GM18519 (cell line): ENCODE results near the gene THRB.
"Not testable (repeated sequence)": the region's sequence is repeated elsewhere in the genome, so short reads cannot be mapped to it uniquely, and the experiment has no call there.

Experiments used
- ATAC-seq: cut with Tn5 transposase; IDR thresholded peaks from one replicate; pipeline ENCODE4 v1.9.1; 2021; ENCODE audit warnings: mild to moderate bottlenecking, moderate library complexity; ENCODE audit not compliant: unreplicated experiment, low FRiP score

Gene THRB

DNA sequence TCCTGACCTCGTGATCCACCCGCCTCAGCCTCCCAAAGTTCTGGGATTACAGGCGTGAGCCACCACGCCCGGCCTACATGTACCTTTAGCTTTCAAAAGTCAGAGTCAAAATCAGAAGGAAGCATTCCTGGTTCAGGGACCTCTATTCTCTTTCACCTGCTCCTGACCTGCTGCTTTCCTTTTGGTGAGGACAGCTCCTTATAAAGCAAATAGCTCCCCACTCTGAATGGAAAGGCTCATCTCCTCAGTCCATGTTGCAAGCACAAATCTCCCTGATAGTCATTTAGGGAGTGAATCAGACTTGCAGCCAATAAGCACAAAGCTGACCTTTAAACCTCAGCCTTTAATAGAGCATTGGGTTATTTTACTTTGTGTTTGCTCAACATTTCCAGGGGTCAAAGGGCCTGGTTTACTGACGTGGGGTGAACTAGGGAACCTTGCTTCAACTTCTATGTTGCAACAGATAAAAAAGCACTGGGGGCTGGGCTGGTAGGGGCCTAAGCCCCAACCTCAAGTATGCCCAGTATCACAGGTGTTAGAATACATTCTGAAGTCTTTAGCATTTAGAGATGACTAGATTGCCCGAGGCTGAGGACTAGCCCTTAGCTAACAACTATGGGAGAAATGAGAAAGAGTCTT lies 43.1 kb downstream of the THRB start:
- no peak for ATAC-seq

DNA sequence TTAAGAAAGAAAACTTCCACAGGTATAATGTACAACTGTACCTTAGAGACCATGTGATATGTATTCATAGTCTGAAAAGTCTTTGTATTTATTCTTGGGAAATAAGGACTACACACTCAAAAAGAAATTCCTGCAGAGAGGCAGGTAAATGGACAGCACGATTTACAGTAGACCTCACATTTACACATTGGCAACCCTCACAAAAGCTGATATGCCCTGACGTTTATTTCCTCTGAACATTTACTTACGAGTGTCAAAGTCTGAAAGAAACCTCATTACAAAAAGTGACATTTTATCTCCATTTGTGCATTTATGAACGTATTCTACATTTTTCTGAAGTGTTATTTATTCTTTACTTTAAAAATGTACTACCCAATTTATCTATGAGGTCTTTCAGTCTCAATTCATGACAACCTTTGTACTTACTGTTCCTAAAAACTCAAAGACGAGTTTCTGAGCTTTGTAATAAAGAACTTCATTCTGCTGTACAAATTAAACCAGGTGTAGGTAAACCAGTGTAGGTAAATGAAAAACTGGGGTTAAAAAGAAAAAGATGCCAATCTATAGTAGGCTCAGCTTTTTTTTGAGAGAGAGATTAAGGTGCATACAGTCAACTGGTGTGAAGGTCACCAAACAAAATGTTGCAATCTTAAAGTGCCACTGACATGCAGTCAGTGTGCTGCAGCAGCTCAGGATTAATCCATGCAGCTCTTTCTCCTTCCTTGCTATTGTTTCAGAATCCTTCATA lies 44.3 kb downstream of the THRB start:
- no peak for ATAC-seq

DNA sequence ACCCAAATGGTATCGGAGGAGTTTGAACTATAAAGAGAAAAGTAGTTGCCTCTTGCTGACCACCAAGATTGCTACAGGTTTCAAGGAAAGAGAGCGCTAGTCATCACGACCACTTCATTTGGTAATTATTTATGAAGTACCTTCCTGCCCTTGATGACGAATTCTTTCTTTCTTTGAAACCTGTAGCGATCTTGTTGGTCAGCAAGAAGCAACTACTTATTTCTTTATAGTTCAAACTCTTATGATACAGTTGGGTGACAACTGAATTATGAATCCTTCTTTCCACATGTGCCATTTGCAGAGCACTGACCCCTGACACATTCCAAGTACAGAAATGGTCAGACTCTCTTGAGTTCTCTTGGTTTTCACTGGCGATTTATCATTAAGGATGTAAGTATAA lies 46.8 kb downstream of the THRB start:
- no peak for ATAC-seq

DNA sequence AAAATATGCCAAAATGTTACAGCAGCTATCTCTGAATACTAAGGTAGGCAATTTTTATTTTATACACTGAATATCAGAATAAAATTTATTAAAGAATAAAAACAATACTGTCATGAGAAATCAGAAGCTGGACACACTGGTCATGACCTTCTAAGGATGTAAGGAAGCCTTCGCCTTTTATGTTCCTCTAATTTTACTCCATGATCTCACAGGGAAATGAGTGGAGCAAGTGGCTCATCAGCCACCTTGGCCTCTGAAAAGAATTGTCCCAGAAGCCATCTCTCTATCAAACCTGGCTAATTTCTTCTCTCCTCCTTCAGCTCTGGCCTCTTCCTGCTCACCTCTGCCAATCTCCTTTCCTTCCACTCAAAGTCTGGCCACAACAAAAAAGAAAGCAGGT lies 48.6 kb downstream of the THRB start:
- no peak for ATAC-seq

DNA sequence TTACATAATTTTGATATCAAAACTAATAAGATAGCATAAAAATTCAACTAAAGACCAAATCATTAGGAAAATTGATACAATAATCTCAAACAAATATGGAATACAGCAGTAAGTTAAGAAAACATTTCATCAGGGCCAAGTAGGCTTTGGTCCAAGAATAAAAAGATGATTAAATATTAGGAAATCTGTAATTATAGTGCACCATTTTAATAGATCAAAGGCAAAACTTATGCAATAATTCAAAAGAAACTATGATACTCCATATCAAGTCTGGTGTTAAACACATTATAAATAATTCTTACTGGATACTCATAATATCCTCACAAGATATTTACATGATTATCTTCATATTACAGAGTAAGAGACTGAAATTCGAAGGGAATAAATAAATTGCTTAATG lies 51.2 kb downstream of the THRB start:
- ATAC-seq, result no peak

DNA sequence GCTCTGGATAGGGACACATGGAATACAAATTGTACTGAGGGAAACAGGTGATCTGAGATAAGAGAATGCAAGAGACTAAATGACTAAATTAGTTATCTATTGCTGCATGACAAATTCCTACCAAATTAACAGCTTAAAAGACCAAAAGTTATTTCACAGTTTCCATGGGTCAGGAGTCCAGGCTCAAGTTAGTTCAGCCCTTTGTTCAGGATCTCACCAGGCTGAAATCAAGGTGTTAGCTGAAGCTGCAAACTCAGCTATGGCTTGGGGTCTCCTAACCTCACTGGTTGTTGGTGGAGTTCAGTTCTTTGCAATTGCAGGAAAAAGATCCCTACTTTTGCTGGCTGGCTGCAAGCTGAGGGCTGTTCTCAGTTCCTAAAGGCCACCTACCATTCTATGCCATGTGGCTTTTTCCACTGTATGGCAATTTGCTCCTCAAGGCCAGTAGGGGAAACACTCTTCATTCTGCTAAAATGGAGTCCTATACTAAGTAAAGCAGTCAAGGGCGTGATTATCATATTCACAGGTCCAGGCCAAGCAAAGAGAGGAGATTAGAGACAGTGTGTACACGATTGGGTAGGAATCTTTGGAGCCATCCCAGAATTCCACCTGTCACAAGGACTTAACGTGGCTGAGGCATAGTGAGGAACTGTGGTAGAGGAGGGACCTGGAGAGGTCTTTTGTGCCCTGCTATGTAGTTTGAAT lies 53.7 kb downstream of the THRB start:
- ATAC-seq, result no peak

DNA sequence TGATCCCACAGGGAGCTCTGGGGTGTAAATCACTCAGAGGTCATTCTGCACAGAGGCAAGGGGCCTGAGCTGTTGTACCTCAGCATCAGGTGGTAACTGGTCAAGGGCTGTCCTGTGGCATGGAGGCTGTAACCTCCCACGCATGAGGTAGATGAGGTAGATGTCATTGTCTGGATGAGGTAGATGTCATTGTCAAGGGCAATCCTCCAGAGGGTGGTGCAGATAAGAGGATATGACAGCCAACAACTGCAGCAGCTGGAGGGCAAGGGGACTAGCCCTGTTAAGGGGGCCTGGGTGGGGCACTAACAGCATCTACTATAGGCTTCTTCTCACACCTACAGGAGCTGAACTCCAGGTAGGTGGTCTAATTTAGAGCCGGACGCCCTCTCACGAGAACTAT lies 55.6 kb downstream of the THRB start:
- no peak for ATAC-seq

DNA sequence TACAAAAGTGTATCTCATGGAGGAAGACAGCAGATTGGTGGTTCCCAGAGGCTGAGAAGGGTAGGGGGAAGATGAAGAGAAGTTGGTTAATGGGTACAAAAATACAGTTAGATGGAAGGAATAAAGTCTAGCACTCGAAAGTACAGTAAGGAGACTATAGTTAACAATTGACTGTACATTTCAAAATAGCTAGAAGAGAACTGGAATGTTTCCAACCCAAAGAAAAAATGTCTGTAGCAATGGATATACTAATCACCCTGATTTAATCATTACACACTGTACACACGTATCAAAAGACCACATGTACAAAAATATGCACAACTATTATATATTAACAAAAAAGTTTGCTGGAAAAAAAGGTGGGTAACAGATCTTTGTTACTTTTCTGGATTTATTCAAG lies 57.3 kb downstream of the THRB start:
- ATAC-seq, result no peak

DNA sequence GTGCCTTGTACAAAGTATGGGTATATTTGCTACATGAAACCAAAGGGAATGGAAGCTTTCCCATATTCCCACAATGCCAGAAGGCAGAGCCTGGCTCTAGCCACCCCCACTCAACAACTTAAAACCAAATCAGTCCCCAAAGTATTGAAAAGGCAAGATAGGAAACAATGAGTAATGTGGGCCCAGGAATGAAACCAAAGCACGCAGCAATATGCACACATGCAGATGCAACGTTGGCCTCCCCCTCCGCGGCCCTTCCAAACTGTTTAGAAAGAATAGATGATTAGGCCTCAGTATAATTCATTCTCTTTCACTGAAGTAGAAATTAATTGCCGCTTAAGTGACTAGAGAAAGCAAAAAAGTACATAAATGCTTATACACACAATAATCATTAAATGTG lies 59.1 kb downstream of the THRB start:
- no peak for ATAC-seq

DNA sequence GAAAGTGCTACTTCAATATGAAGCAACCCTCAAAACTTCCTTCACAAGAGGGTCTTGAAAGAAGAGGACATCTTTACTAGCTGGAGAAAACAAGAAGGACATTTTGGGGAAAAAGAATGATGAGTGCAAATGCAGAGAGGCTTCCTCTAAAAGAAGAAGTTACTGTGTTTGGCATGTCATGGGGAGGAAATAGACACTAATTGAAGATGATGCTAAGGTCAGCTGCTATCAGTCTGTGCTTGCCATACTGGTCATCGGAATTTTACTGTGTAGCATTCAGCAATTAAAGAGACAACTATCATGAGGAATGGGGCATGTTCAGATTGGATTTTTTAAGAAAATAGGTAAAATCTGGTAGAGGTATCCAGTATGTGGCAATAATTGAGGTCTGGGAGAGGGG lies 60.0 kb downstream of the THRB start:
- no peak for ATAC-seq

DNA sequence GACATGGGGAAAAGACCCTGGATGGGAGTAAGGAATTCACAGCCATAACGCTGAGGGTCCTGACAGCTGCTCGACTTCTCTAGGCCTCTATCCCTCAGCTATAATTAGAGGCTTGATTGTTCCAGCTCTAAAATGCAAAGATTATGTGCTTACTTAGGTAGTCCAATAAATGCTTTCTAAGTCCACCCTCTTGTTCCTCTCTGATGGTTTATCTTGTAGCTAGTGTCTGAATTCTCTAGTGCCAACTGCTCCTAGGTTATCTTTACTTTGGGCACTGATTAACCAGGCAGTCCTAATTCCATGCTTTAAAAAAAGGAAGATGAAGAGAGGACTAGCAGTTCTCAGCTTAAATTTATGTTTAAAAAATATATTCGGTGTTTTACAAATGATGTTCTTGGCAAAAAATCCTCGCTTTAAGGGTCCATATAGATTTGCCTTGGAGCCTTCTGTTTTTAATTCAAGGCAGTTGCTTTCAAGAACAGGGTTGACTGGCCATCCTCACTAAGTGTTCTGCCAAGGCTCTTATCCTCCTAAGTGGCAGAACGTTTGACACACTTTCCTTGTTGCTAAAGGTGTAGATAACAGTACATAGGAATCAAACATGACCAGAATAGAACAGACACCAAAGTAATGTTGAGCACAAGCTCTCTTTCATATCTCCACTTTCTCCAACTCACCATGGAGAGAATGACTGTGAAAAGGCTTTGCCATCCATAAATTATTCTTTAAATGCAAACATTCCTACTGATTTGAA lies 60.6 kb downstream of the THRB start:
- no peak for ATAC-seq

DNA sequence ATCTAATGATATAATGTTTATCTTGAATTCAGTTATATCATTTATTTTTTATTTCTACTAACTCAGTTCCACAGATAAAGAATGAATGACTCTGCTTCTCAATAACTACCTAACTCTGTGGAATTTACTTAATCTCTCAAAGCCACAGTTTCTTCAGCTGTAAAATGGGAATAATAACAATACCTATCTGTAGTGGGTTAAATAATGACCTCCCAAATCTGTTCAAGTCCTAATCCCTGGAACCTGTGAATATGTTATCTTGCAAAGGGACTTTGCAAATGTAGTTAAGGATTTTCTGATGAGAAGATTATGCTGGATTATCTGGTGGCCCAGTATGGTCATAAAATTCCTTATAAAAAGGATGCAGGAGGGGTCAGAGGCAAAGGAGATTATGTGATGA lies 61.7 kb downstream of the THRB start:
- ATAC-seq, result no peak

DNA sequence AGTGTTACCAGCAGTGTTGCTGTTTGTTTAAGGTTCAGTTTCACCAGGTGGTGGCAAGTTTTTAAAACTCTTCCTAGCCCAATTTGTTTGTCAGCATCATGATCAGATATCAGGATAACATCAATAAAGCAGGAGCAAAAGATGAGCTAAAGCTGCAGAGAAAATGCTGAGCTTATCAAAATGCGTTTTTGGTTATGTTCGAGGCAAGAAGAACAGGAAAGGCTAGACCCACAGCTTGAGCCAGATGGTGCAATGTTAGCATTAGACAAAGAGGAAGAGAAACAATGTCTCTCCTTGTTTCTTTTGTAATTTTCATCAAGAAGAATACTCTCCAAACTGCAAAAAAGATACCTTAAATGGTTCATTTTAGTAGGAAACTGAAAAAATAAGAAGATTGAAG lies 66.2 kb downstream of the THRB start:
- ATAC-seq, result no peak

DNA sequence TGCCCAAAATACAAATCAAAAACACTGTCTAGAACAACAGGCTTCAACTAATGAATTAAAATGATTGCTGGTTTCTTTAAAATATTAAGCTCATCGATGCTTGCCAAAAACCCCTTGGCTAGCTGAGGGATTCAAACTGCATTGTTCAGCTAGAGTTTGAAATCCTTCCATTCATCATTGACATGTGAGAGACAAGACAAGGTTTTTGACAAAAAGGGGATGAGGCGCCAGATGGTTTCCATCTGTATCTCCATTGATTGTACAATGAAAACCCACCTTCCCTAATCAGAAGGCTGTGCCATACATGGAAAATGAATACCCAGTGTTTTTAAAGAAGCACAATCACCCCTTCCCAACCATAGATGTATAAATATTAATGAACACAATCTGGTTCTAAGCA lies 67.8 kb downstream of the THRB start:
- no peak for ATAC-seq

DNA sequence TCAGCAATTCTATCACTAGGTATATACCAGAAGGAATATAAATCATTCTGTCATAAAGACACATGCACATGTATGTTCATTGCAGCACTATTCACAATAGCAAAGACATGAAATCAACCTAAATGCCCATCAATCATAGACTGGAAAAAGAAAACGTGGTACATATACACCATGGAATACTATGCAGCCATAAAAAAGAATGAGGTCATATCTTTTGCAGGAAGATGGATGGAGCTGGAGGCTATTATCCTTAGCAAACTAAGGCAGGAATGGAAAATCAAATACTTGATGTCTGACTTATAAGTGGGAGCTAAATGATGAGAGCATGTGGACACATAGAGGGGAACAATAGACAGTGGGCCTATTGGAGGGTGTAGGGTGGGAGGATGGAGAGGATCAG lies 73.8 kb downstream of the THRB start:
- ATAC-seq, result not testable (repeated sequence)

DNA sequence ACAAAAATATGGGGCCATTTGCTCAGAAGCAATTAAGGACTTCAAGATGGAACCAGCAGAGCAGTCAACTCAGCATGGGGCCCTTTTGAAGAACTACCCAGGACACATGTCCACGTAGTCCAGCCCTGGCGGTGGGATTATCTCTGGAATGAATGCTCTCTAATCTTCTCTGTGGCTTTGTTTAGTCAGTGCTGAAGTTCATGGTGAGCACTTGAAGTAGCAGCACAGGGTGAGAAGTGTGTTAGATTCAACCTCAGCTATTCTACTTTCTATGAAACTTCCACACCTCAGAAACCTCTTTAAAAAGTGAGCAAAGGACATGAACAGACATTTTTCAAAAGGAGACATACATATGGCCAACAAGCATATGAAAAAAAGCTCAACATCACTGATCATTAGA lies 74.4 kb downstream of the THRB start:
- no peak for ATAC-seq

DNA sequence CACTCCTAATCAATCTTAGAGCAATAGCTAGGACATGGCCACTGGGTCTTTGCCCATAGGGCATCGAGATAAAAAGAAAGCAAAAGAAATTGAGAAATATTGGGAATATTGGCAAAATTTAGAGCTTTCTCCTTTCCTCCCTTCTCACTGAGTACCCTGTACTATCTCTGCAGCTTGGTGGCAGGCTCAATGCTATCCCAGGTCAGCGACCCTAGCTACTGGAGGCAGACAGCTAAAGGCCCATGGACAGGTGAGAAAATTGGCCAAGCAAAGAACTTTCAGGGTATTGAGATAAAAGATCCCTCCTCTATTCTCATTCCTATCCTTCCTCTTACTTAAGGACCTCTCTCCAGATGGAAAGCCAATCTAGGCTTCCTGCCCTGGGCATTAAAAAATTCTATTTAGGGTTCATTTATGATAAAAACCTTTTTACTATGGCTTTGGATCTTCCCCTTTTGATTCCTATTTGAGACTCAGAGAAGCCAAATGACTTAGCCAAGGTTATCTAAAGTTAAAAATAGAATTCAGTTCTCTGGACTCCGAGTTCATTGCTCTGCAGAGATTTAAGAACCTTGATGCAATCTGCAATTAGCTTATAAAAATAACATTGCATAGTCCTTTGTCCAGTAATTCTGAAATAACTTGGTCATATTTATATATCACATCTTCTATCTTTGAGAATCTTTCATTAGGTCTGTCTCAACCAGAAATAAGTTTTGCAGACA lies 75.4 kb downstream of the THRB start:
- ATAC-seq, result no peak

DNA sequence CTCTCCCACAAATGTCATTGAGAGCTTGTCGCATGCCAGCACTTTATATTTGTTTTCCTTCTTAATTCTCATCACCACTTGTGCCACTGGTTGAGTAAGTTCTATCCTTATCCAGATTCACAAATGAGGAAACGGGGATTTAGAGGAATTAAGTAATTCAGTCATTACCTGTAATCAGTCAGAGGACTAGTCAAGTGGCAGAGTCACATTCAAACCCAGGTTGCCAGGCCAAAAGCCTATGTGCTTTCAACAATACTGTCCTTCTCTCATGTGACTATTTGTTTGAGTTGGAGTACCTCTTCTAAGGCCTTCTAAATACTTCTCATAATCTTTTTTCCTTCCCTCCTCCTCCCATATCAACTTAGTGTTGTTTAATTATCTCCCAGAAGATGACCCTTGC lies 76.9 kb downstream of the THRB start:
- ATAC-seq, result no peak

DNA sequence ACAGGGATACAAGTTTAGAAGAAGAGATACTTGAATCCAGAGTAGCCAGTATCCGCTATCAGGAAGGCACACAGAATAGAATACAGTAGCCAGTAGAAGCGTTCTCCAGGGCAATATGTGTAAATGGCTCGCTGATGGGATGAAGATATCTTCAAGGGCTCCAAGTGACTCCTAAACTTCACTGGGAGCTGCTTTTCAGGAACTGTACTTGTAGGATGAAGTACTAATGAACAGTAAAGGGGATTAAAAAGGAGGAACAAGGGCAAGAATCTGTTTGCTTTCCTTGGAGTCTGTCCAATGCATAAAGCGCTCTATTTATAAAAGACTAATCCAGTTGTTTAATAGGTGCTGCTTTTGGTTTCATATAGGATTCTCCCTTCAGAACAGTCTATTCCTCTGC lies 78.4 kb downstream of the THRB start:
- no peak for ATAC-seq

DNA sequence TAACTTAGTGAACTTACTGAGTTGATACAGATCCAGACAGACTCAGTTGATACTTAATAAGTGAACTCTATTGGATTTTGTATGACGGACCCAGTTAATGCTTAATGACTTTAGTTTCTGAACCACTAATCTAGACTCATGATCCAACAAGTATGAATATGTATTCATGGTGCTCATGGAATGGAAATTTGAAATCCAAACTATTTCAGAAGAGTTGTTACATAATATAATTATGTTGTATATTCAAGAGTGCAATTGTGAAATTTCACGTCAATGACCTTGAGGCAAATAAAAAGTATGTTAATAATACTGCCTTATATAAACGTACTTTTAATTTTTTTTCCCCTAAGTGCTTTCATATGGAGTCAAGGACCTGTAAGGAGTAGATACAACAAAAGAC lies 78.8 kb downstream of the THRB start:
- no peak for ATAC-seq

DNA sequence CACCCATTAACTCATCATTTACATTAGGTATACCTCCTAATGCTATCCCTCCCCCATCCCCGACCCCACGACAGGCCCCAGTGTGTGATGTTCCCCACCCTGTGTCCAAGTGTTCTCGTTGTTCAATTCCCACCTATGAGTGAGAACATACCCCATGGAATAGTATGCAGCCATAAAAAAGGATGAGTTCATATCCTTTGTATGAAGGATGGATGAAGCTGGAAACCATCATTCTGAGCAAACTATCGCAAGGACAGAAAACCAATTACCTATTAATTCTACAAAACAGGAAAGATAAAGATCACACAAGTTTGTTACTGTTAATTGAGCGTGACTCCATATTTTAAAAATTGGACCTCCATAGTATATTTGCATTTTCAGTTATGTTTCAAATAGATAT lies 81.0 kb downstream of the THRB start:
- ATAC-seq, result not testable (repeated sequence)
